Panc1 (cell line): ENCODE results near the gene ADGRF5.

ENCODE experiments used
- CTCF ChIP-seq: fragments of 450-650 bp; IDR thresholded peaks from 2 replicates; pipeline ENCODE4 v1.5.1; 2017; ENCODE audit warnings: mild to moderate bottlenecking
- SIN3A ChIP-seq: IDR thresholded peaks from 2 replicates; pipeline ENCODE4 v1.6.1; 2012; ENCODE audit warnings: low read depth, mild to moderate bottlenecking, low read length, moderate library complexity, borderline replicate concordance; ENCODE audit not compliant: insufficient read depth
- TCF7L2 ChIP-seq: IDR thresholded peaks from 2 replicates; pipeline ENCODE4 v1.6.1; 2011; ENCODE audit warnings: mild to moderate bottlenecking, low read depth, low read length, inconsistent platforms

- no peak for TF ChIP-seq CTCF
- TF ChIP-seq SIN3A, result no peak
- no peak for TF ChIP-seq TCF7L2
Measured at GRCh38 chr6:46918806-46919205, 2.9 kb downstream of the ADGRF5 start.
